HG02870 (cell line): ENCODE measurements around the gene POLR2B.
"Not testable (repeated sequence)": the region's sequence is repeated elsewhere in the genome, so short reads cannot be mapped to it uniquely, and the experiment has no call there.

Experiments used
- ATAC-seq: cut with Tn5 transposase; IDR thresholded peaks from one replicate; pipeline ENCODE4 v1.9.1; 2021; ENCODE audit warnings: mild to moderate bottlenecking, moderate library complexity; ENCODE audit not compliant: unreplicated experiment

The POLR2B gene

GRCh38 chr4:57051095-57051494 lies 72.4 kb downstream of the POLR2B start:
- ATAC-seq, result no peak

GRCh38 chr4:57051524-57051923 lies 72.8 kb downstream of the POLR2B start:
- no peak for ATAC-seq

- ATAC-seq, result no peak
Observed at GRCh38 chr4:57053508-57053907, 74.8 kb downstream of the POLR2B start.

GRCh38 chr4:57055886-57056285 lies 77.2 kb downstream of the POLR2B start:
- ATAC-seq, result no peak

- ATAC-seq, result no peak
Observed at GRCh38 chr4:57059890-57060716, 81.4 kb downstream of the POLR2B start.

- not testable (repeated sequence) for ATAC-seq
Observed at GRCh38 chr4:57060717-57061067, 82.0 kb downstream of the POLR2B start.

- no peak for ATAC-seq
Observed at GRCh38 chr4:57061395-57061794, 82.7 kb downstream of the POLR2B start.

GRCh38 chr4:57063518-57063917 lies 84.8 kb downstream of the POLR2B start:
- ATAC-seq, result no peak

GRCh38 chr4:57064120-57064519 lies 85.4 kb downstream of the POLR2B start:
- ATAC-seq, result no peak

GRCh38 chr4:57064811-57065711 lies 86.4 kb downstream of the POLR2B start:
- no peak for ATAC-seq

- no peak for ATAC-seq
Observed at GRCh38 chr4:57065730-57066482, 87.2 kb downstream of the POLR2B start.

GRCh38 chr4:57068237-57068981 lies 89.7 kb downstream of the POLR2B start:
- no peak for ATAC-seq

GRCh38 chr4:57070461-57070860 lies 91.8 kb downstream of the POLR2B start:
- no peak for ATAC-seq

- no peak for ATAC-seq
Observed at GRCh38 chr4:57071326-57071725, 92.6 kb downstream of the POLR2B start.

GRCh38 chr4:57073559-57073958 lies 94.9 kb downstream of the POLR2B start:
- ATAC-seq, result no peak

GRCh38 chr4:57074744-57075143 lies 96.0 kb downstream of the POLR2B start:
- ATAC-seq, result no peak

GRCh38 chr4:57075367-57075766 lies 96.7 kb downstream of the POLR2B start:
- no peak for ATAC-seq

GRCh38 chr4:57076646-57077045 lies 98.0 kb downstream of the POLR2B start:
- no peak for ATAC-seq

- no peak for ATAC-seq
Observed at GRCh38 chr4:57077550-57078343, 99.1 kb downstream of the POLR2B start.
